ENCODE measurements around the gene IGFN1. TPM values are rescaled to one million over a fixed set of nuclear protein-coding genes. Genes with fewer than 3 reads are reported as not detected.

The IGFN1 gene
- total and polyA plus RNA-seq, 7 donors: under 0.01 to 0.55 (median 0.14) TPM; not detected in 3

- no peak for TF ChIP-seq CTCF (IDR thresholded peaks at IDR 0.05)
- TF ChIP-seq POLR2A (IDR thresholded peaks at IDR 0.05): no peak
- no peak for TF ChIP-seq EP300 (IDR thresholded peaks at IDR 0.05)
- no peak for TF ChIP-seq POLR2AphosphoS5 (IDR thresholded peaks at IDR 0.05)
Measured at GRCh38 chr1:201252944-201253371, 62.3 kb downstream of the IGFN1 start.

GRCh38 chr1:201253411-201253810 lies 62.8 kb downstream of the IGFN1 start:
- TF ChIP-seq EP300 (IDR thresholded peaks at IDR 0.05): no peak
- no peak for TF ChIP-seq CTCF (IDR thresholded peaks at IDR 0.05)
- no peak for TF ChIP-seq POLR2AphosphoS5 (IDR thresholded peaks at IDR 0.05)
- TF ChIP-seq POLR2A (IDR thresholded peaks at IDR 0.05): no peak
- H3K27me3 ChIP-seq: peaks cover 0 to 11% (median 6%) of the 10 kb centered on the region in 3 donors
- no peaks in the 10 kb centered on the region for H3K36me3 ChIP-seq
- 88 to 89% methylated on average over 10 of the region's 10 CpGs for WGBS, 2 donors
- no peaks in the 10 kb centered on the region for H3K4me1 ChIP-seq
- no peaks in the 10 kb centered on the region for H3K9me3 ChIP-seq
- no peak overlapping the region for H3K27ac ChIP-seq
- no peak for DNase-seq
- intact Hi-C loops (cut with DNase I): loop anchor here (5.0 kb wide), 1 partner anchor 259 kb away; no protein-coding TSS in a partner anchor
- H3K4me3 ChIP-seq: no peak overlapping the region

More at GRCh38 chr1:201252944-201253371, 62.3 kb downstream of the IGFN1 start:
- Histone ChIP-seq H3K4me3 (no peak overlapping the region), H3K4me1 (no peaks in the 10 kb centered on the region), H3K27me3 (peaks cover 0 to 11% (median 6%) of the 10 kb centered on the region in 3 donors), H3K9me3 (no peaks in the 10 kb centered on the region), H3K36me3 (no peaks in the 10 kb centered on the region), H3K27ac (no peak overlapping the region)
- no peak for DNase-seq
- intact Hi-C loops (cut with DNase I): loop anchor here (5.0 kb wide), 1 partner anchor 259 kb away; no protein-coding TSS in a partner anchor
- 79 to 85% methylated on average over 6 of the region's 6 CpGs for WGBS, 2 donors

- H3K27me3 ChIP-seq: peaks cover 0 to 12% (median 6%) of the 10 kb centered on the region in 3 donors
- no peak overlapping the region for H3K27ac ChIP-seq
- WGBS, 2 donors: 76 to 84% methylated on average over 9 of the region's 9 CpGs
- intact Hi-C loops (cut with DNase I): loop anchor here (1.0 to 5.0 kb wide), 3 partner anchors 107 to 258 kb away; no protein-coding TSS in a partner anchor
- no peaks in the 10 kb centered on the region for H3K9me3 ChIP-seq
- no peaks in the 10 kb centered on the region for H3K36me3 ChIP-seq
- TF ChIP-seq POLR2A (IDR thresholded peaks at IDR 0.05) (no peak), EP300 (IDR thresholded peaks at IDR 0.05) (no peak), POLR2AphosphoS5 (IDR thresholded peaks at IDR 0.05) (no peak), CTCF (IDR thresholded peaks at IDR 0.05) (no peak)
- no peak overlapping the region for H3K4me3 ChIP-seq
- no peaks in the 10 kb centered on the region for H3K4me1 ChIP-seq
- no peak for DNase-seq
Measured at GRCh38 chr1:201253906-201254624, 63.4 kb downstream of the IGFN1 start.

DNA sequence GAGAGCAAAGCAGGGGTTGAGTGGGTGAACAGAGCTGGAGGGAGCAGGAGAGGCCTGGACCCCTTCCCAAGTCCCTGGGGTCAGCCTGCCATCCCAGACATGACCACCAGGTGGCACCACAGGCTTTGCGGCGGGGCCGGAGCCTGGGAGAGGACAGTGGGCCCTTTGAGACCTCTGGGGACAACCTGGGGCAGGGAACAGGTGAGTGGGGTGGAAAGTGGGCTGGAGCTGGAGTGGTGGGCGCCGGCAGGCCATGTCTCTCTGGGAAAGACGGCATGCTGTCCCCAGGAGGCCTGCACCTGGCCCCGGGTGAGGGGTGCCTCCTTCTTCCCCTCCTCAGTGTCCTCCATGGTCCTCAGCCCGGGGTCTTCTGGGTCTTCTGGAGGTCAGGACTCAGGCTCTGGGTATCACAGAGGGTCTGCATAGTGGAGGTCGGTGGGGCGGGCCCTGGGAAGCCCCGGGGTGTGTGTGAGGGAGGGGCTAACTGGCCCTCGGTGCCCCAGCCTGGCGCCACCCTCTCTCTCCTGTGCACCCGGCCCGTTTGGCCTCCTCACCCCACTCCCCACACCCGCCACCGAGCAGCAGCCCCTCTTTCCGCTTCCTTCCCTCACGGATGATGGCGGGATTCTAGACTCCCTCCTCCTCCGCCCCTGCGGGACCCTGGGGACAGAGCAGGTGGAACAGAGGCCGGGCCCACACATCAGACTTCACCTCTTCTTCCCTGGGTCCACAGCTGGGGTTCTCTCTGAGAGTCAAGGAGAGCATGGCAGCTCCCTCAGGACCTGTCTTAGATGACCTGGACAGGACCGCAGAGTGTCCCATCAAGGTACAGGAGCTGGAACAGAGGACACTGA lies 64.2 kb downstream of the IGFN1 start:
- H3K4me1 ChIP-seq: peaks cover 0 to 6% (median 4%) of the 10 kb centered on the region in 4 donors
- DNase-seq: no peak
- H3K4me3 ChIP-seq: no peak overlapping the region
- no peak overlapping the region for H3K27ac ChIP-seq
- H3K27me3 ChIP-seq: peaks cover 6 to 19% (median 12%) of the 10 kb centered on the region in 3 donors
- no peaks in the 10 kb centered on the region for H3K36me3 ChIP-seq
- H3K9me3 ChIP-seq: no peaks in the 10 kb centered on the region
- intact Hi-C loops (cut with DNase I): loop anchor here (1.0 to 5.0 kb wide), 3 partner anchors 106 to 257 kb away; no protein-coding TSS in a partner anchor
- TF ChIP-seq EP300 (IDR thresholded peaks at IDR 0.05) (no peak), POLR2AphosphoS5 (IDR thresholded peaks at IDR 0.05) (no peak), CTCF (IDR thresholded peaks at IDR 0.05) (peak; percentile 81 to 96 (median 94)), POLR2A (IDR thresholded peaks at IDR 0.05) (no peak)
- 36 to 47% methylated on average over 24 of the region's 24 CpGs for WGBS, 2 donors
